SK-N-SH (cell line): ENCODE data around the gene MPZ. TPM values are rescaled to one million over a fixed set of nuclear protein-coding genes. Genes with fewer than 3 reads are reported as not detected.
"Not testable (repeated sequence)": the region's sequence is repeated elsewhere in the genome, so short reads cannot be mapped to it uniquely, and the experiment has no call there.

Experiments used
- CTCF ChIA-PET: fragments of 300-600, 350-600 bp; formaldehyde crosslinking; extraction: SDS; loops from one replicate; lab custom pipeline; 2021; lab: Yijun Ruan, JAX
- POLR2A ChIA-PET: fragments of 350-600 bp; sonication (Branson Sonifier 250); formaldehyde crosslinking; extraction: SDS; loops from one replicate; lab custom pipeline; 2020; ENCODE audit warnings: antibody characterized with exemption, inconsistent platforms; lab: Yijun Ruan, JAX
- DNase-seq: peaks from one replicate; pipeline ENCODE4 v3.0.0; 2012
- H2AFZ ChIP-seq: fragments of 200-600 bp; sonication (generic); 2 replicates; pipeline ENCODE4 v1.8.1; 2016; ENCODE audit warnings: antibody characterized with exemption, mild to moderate bottlenecking, low read depth
- H3F3A ChIP-seq: fragments of 200-600 bp; sonication (generic); replicated peaks from 2 replicates; pipeline ENCODE3; 2016; ENCODE audit warnings: antibody characterized with exemption, mild to moderate bottlenecking; ENCODE audit not compliant: insufficient read depth
- H3K27ac ChIP-seq, 2 experiments: fragments of 200-500 bp in 1 of 2; fragments of 200-600 bp in 1 of 2; sonication (Bioruptor generic) in 1 of 2; sonication (generic), shearing (Covaris generic) in 1 of 2; 2 replicates each; pipeline versions ENCODE4 v1.5.1 to v1.6.1; 2014 to 2016; ENCODE audit warnings: low read depth in 2 of 2, inconsistent platforms in 1 of 2, low read length in 1 of 2, mild to moderate bottlenecking in 1 of 2, mixed read lengths in 1 of 2
- H3K27me3 ChIP-seq: fragments of 200-600 bp; sonication (generic), shearing (Covaris generic); 2 replicates; pipeline ENCODE4 v1.6.1; 2016; ENCODE audit warnings: mixed run types; ENCODE audit not compliant: insufficient read depth
- H3K36me3 ChIP-seq, 2 experiments: fragments of 200-500 bp in 1 of 2; fragments of 200-600 bp in 1 of 2; sonication (Bioruptor generic) in 1 of 2; sonication (generic) in 1 of 2; replicated peaks in 1 of 2; 2 replicates each; pipeline versions ENCODE3 to v1.5.1; 2014 to 2016; ENCODE audit warnings: low read length in 1 of 2, mild to moderate bottlenecking in 1 of 2; ENCODE audit not compliant: insufficient read depth in 2 of 2, control insufficient read depth in 1 of 2
- H3K4me1 ChIP-seq, 2 experiments: fragments of 200-500 bp in 1 of 2; fragments of 200-600 bp in 1 of 2; sonication (Bioruptor generic) in 1 of 2; sonication (generic), shearing (Covaris generic) in 1 of 2; 2 replicates each; pipeline versions ENCODE4 v1.5.1 to v1.6.1; 2014 to 2016; ENCODE audit warnings: low read depth in 1 of 2, low read length in 1 of 2, mixed run types in 1 of 2; ENCODE audit not compliant: insufficient read depth in 2 of 2, control insufficient read depth in 1 of 2
- H3K4me2 ChIP-seq: fragments of 200-600 bp; sonication (generic), shearing (Covaris generic); 2 replicates; pipeline ENCODE4 v1.6.1; 2017; ENCODE audit warnings: mixed run types
- H3K4me3 ChIP-seq, 2 experiments: fragments of 200-500 bp in 1 of 2; fragments of 200-600 bp in 1 of 2; sonication (Bioruptor generic) in 1 of 2; sonication (generic), shearing (Covaris generic) in 1 of 2; 2 replicates each; pipeline versions ENCODE4 v1.5.1 to v1.8.1; 2014 to 2016; ENCODE audit warnings: low read depth in 2 of 2, inconsistent platforms in 1 of 2, low read length in 1 of 2, mild to moderate bottlenecking in 1 of 2, mixed read lengths in 1 of 2, moderate library complexity in 1 of 2
- H3K79me2 ChIP-seq: fragments of 200-600 bp; sonication (generic); 2 replicates; pipeline ENCODE4 v1.8.1; 2017; ENCODE audit warnings: mild to moderate bottlenecking; ENCODE audit not compliant: insufficient read depth
- H3K9ac ChIP-seq: fragments of 200-600 bp; sonication (generic); 2 replicates; pipeline ENCODE4 v1.6.1; 2017; ENCODE audit warnings: mixed run types
- H3K9me2 ChIP-seq: fragments of 200-600 bp; sonication (generic); 2 replicates; pipeline ENCODE4 v1.6.1; 2017; ENCODE audit warnings: mixed run types
- H3K9me3 ChIP-seq: fragments of 200-600 bp; sonication (generic); 2 replicates; pipeline ENCODE4 v1.6.1; 2017; ENCODE audit warnings: mixed run types, mild to moderate bottlenecking, moderate library complexity
- H4K20me1 ChIP-seq: fragments of 200-600 bp; sonication (generic); 2 replicates; pipeline ENCODE4 v1.6.1; 2017; ENCODE audit warnings: mild to moderate bottlenecking, mixed run types; ENCODE audit not compliant: insufficient read depth
- ELF1 ChIP-seq: IDR thresholded peaks from 2 replicates; pipeline ENCODE4 v1.4.0; 2012
- EZH2phosphoT487 ChIP-seq: fragments of 200-600 bp; sonication (generic); IDR thresholded peaks from 2 replicates; pipeline ENCODE4 v1.6.1; 2017; ENCODE audit warnings: low read depth, mixed run types, mild to moderate bottlenecking, antibody characterized with exemption, moderate library complexity, borderline replicate concordance
- FOSL2 ChIP-seq: IDR thresholded peaks from 2 replicates; pipeline ENCODE4 v1.4.0; 2012; ENCODE audit warnings: low read depth, mild to moderate bottlenecking, moderate library complexity, borderline replicate concordance
- GABPA ChIP-seq: IDR thresholded peaks from 2 replicates; pipeline ENCODE4 v1.4.0; 2012; ENCODE audit warnings: low read depth, mild to moderate bottlenecking
- GATA2 ChIP-seq: sonication (generic); formaldehyde crosslinking; IDR thresholded peaks from 2 replicates; pipeline ENCODE4 v1.5.0; 2020; ENCODE audit warnings: mild to moderate bottlenecking, missing genetic modification reagents
- IRF3 ChIP-seq: fragments of 150-350 bp; IDR thresholded peaks from 2 replicates; pipeline ENCODE4 v1.6.1; 2016; ENCODE audit warnings: mild to moderate bottlenecking, low read depth, low read length
- MAX ChIP-seq: IDR thresholded peaks from 2 replicates; pipeline ENCODE4 v1.4.0; 2012; ENCODE audit warnings: low read depth
- NFIC ChIP-seq: IDR thresholded peaks from 2 replicates; pipeline ENCODE4 v1.4.0; 2012; ENCODE audit warnings: borderline replicate concordance
- NRF1 ChIP-seq: IDR thresholded peaks from 2 replicates; pipeline ENCODE4 v1.6.1; 2012; ENCODE audit warnings: low read depth, mild to moderate bottlenecking, low read length
- POLR2AphosphoS5 ChIP-seq: IDR thresholded peaks from 2 replicates; pipeline ENCODE4 v1.6.1; 2012; ENCODE audit warnings: low read depth, low read length
- RCOR1 ChIP-seq: fragments of 150-350 bp; IDR thresholded peaks from 2 replicates; pipeline ENCODE4 v1.6.1; 2017; ENCODE audit warnings: antibody characterized with exemption, low read length
- RFX5 ChIP-seq: IDR thresholded peaks from 2 replicates; pipeline ENCODE4 v1.6.1; 2012; ENCODE audit warnings: mild to moderate bottlenecking, improper control_type of control experiment, low read length
- RXRA ChIP-seq: IDR thresholded peaks from 2 replicates; pipeline ENCODE4 v1.4.0; 2012; ENCODE audit warnings: low read depth, mild to moderate bottlenecking, borderline replicate concordance
- TEAD4 ChIP-seq: IDR thresholded peaks from 2 replicates; pipeline ENCODE4 v1.4.0; 2012; ENCODE audit warnings: mild to moderate bottlenecking, borderline replicate concordance; ENCODE audit not compliant: insufficient read depth
- YY1 ChIP-seq: IDR thresholded peaks from 2 replicates; pipeline ENCODE4 v1.4.0; 2012; ENCODE audit warnings: low read depth, mild to moderate bottlenecking
- ZBTB33 ChIP-seq: IDR thresholded peaks from 2 replicates; pipeline ENCODE4 v1.4.0; 2012; ENCODE audit warnings: low read depth, borderline replicate concordance
- WGBS: methylation state at CpG from one replicate; pipeline ENCODE4 v1.1.6; 2017; ENCODE audit warnings: low lambda C conversion rate; 5-methylcytosine and 5-hydroxymethylcytosine counted together
- polyA plus RNA-seq, 3 experiments: library from polyadenylated mRNA; depleted of rRNA; stranded (reverse); fragments of >200 nt; gene quantifications; 2 replicates each; pipeline ENCODE4 v1.2.3, GENCODE V29; 2012
- TF ChIP-seq, protein P1 (sequence below): fragments of 150-350 bp; IDR thresholded peaks from 2 replicates; pipeline ENCODE4 v1.6.1; 2017; ENCODE audit warnings: antibody characterized with exemption, low read length, low read depth, borderline replicate concordance
- TF ChIP-seq, protein P2 (sequence below): IDR thresholded peaks from 2 replicates; pipeline ENCODE4 v1.4.0; 2012; ENCODE audit warnings: low read depth, borderline replicate concordance

MPZ gene
- polyA plus RNA-seq, 1 of the 3 experiments (the other 2 are of a cell fraction): 2.4 TPM

- 89% methylated on average over 17 of the region's 17 CpGs for WGBS
- H3K27ac ChIP-seq, POLR2A ChIA-PET, H3K9ac ChIP-seq, H3K4me2 ChIP-seq, DNase-seq, H4K20me1 ChIP-seq, H3K36me3 ChIP-seq, H3K9me3 ChIP-seq, H3K27me3 ChIP-seq, H3F3A ChIP-seq, H3K9me2 ChIP-seq, H2AFZ ChIP-seq, H3K4me3 ChIP-seq: not testable (repeated sequence)
- CTCF ChIA-PET: interaction anchor here (2.7 kb wide), 1 partner anchor 66 kb away, joined by 13 read pairs; no protein-coding TSS in a partner anchor
- Histone ChIP-seq H3K79me2 (peaks cover 37% of the 10 kb centered on the region), H3K4me1 (peaks cover 0 to 12% of the 10 kb centered on the region in 2 experiments; a peak in 2 of 4 replicates)
These were observed 6.3 kb upstream of the MPZ start for GRCh38 chr1:161315841-161316674.

GRCh38 chr1:161314201-161314981 lies 4.6 kb upstream of the MPZ start, which contains the start of gene SDHC:
Gene SDHC, plus strand, starts transcription at chr1:161314381. Its CDS starts 25 bp downstream, at chr1:161314406.
- 1% methylated on average over 31 of the region's 45 CpGs for WGBS
- no peaks in the 10 kb centered on the region for H3K27me3 ChIP-seq
- H4K20me1 ChIP-seq: no peaks in the 10 kb centered on the region
- no peaks in the 10 kb centered on the region for H3K9me2 ChIP-seq
- H3K79me2 ChIP-seq: peaks cover 37% of the 10 kb centered on the region
- peak within 1 kb of the TSS; percentile 83 for H3K4me2 ChIP-seq
- H3K36me3 ChIP-seq: peaks cover 0 to 7% of the 10 kb centered on the region in 2 experiments
- peak within 1 kb of the TSS; percentile 97 for H2AFZ ChIP-seq
- no peaks in the 10 kb centered on the region for H3K9me3 ChIP-seq
- H3K27ac ChIP-seq: peak within 1 kb of the TSS; percentile 89 to 91
- POLR2A ChIA-PET: interaction anchor here (0.7 to 2.0 kb wide), 3 partner anchors 9 to 112 kb away, joined by 3 to 16 read pairs (median 5); partner anchors contain the start of genes NDUFS2 and TOMM40L
- peak within 1 kb of the TSS; percentile 81 to 92 for H3K4me3 ChIP-seq
- H3F3A ChIP-seq: peaks cover 4% of the 10 kb centered on the region
- H3K4me1 ChIP-seq: peaks cover 0 to 12% of the 10 kb centered on the region in 2 experiments; a peak in 2 of 4 replicates
- CTCF ChIA-PET: interaction anchor here (0.7 to 2.7 kb wide), 12 partner anchors 9 to 122 kb away, joined by 3 to 13 read pairs (median 3); partner anchors contain the start of genes NDUFS2 and TOMM40L
- DNase-seq: peak; percentile 95
- peak within 1 kb of the TSS; percentile 91 for H3K9ac ChIP-seq
- TF ChIP-seq, protein P1, sequence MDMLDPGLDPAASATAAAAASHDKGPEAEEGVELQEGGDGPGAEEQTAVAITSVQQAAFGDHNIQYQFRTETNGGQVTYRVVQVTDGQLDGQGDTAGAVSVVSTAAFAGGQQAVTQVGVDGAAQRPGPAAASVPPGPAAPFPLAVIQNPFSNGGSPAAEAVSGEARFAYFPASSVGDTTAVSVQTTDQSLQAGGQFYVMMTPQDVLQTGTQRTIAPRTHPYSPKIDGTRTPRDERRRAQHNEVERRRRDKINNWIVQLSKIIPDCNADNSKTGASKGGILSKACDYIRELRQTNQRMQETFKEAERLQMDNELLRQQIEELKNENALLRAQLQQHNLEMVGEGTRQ: peak; percentile 51; the same call in 1 of the 2 replicates
- TF ChIP-seq GATA2 (CRISPR knock-in tag) (no peak), RXRA (no peak), RFX5 (peak; percentile 11; the same call in 1 of the 2 replicates), FOSL2 (no peak), NFIC (no peak), RCOR1 (no peak), ZBTB33 (no peak), EZH2phosphoT487 (no peak), POLR2AphosphoS5 (peak; percentile 97), MAX (peak; percentile 67), TEAD4 (no peak), IRF3 (no peak), NRF1 (no peak), GABPA (peak; percentile 89), YY1 (peak; percentile 96), ELF1 (peak; percentile 36; the same call in 1 of the 2 replicates)
- TF ChIP-seq, protein P2, sequence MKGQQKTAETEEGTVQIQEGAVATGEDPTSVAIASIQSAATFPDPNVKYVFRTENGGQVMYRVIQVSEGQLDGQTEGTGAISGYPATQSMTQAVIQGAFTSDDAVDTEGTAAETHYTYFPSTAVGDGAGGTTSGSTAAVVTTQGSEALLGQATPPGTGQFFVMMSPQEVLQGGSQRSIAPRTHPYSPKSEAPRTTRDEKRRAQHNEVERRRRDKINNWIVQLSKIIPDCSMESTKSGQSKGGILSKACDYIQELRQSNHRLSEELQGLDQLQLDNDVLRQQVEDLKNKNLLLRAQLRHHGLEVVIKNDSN: peak; percentile 93
